ENCODE results near the gene TMBIM4.
"Not testable (repeated sequence)": the region's sequence is repeated elsewhere in the genome, so short reads cannot be mapped to it uniquely, and the experiment has no call there.

TMBIM4 gene

DNA sequence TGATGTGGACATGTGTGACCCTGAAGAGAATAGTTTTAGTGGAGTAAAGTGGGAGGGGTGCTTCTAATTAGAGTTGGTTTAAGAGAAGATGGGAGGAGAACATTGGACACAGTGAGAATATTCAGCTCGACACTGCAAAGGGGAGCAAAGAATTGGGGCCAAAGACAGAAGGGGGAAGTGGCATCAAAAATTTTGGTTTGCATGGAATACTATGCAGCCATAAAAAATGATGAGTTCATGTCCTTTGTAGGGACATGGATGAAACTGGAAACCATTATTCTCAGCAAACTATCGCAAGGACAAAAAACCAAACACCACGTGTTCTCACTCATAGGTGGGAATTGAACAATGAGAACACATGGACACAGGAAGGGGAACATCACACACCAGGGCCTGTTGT is 15.0 kb upstream of the TMBIM4 start:
- not testable (repeated sequence) for DNase-seq (ENCODE audit: low read depth)

DNA sequence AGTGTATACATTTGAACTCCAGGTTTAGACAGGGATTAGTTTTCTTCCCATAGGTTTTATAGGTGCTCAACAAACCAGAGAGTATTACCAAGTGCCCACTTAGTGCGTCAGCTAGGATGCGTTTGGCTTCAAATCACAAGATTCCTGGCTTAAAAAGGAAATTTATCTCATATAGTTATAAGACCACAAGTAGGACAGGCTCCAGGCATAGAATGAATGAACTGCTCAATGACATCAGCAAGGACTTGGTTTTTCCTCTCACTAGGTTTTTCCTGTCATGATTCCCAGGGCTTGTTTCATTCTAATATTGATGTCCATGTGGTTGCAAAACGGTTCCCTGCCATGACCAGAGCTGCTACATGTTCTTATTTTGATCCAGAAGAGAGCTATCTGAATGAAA is 13.2 kb upstream of the TMBIM4 start:
- DNase-seq (ENCODE audit: low read depth), result no peak

DNA sequence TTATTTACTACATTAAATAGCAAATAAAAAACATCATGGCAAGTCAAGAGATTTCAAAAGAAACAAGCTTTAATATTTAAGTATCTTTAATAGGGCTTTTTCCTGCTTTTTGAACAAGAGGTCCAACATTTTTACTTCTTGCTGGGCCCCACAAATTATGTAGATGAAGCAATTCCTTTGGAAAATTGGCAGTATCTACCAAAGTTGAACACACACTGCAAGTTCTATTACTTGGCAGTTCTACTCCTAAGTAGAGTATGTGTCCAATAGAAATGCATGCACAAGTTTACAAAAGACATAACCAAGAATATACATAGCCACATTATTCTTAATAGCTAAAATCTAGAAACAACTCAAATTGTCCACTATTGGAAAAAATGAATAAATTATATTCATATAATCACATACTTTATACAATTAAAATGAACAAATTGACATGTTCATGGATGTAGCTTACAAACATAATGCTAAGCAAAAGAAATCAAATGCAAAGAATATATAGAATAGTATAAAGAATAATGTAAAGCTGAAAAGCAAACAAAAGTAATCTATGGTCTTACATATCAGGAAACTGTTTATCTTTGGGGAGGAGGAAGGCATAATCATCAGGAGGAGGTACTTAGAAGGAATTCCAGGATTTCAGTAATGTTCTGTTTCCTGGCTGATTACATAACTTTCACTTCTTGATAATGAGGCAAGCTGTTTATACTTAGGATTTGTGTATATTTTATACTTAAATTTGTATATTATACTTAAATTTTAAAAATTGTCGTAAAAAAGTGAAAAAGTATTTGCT is 6.5 kb upstream of the TMBIM4 start:
- no peak for DNase-seq (ENCODE audit: low read depth)

- DNase-seq (ENCODE audit: low read depth), result not testable (repeated sequence)
These were observed 4.9 kb upstream of the TMBIM4 start for GRCh38 chr12:66174391-66175325.

DNA sequence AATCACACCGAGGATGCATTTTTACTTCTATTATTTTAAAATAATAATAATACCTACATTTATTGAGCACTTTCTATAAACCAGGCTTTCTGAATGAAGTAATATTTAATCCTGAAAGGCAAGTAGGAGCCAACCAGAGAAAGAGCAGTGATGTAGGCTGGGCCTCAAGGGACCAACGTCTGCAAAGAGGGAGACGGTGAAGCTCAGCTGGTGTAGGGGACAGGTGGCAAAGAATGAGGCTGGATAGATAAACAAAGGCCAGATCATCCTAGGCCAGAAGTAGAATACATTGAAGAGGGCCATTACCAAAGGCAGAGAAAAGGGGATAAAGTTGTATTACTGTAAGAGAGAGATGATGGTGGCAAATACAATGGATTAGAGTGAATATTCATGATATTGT is 810 bp upstream of the TMBIM4 start:
- no peak for DNase-seq (ENCODE audit: low read depth)

GRCh38 chr12:66168410-66168809 is 1.4 kb downstream of the TMBIM4 start:
- DNase-seq (ENCODE audit: low read depth), result no peak

DNA sequence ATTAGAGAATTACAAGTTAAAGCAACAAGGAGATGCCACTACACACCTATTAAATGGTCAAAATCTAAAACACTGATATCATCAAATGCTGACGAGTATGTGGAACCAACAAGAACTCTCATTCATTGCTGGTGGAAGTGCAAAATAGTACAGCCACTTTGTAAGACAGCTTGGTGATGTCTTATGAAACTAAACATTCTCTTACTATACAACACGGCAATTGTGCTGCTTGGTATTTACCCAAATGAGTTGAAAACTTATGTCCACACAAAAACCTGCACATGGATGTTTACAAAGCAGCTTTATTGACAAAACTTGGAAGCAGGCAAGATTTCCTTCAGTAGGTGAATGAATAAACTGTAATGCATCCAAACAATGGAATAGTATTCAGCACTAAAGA is 3.2 kb downstream of the TMBIM4 start:
- no peak for DNase-seq (ENCODE audit: low read depth)

- no peak for DNase-seq (ENCODE audit: low read depth)
These were observed 4.7 kb downstream of the TMBIM4 start for GRCh38 chr12:66165141-66165540.

GRCh38 chr12:66164349-66164821 is 5.4 kb downstream of the TMBIM4 start:
- no peak for DNase-seq (ENCODE audit: low read depth)

DNA sequence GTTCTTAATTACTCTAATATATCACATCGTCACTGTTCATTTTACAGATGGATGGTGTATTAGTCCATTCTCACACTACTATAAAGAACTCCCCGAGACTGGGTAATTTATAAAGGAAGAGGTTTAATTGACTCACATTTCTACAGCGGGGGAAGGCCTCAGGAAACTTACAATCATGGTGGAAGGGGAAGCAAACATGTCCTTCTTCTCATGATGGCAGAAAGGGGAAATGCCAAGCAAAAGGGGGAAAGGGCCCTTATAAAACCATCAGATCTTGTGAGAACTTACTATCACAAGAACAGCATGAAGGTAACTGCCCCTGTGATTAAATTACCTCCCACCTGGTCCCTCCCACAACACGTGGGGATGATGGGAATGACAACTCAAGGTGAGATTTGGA is 6.5 kb downstream of the TMBIM4 start:
- no peak for DNase-seq (ENCODE audit: low read depth)

GRCh38 chr12:66162701-66163100 is 7.1 kb downstream of the TMBIM4 start:
- no peak for DNase-seq (ENCODE audit: low read depth)

- no peak for DNase-seq (ENCODE audit: low read depth)
These were observed 9.1 kb downstream of the TMBIM4 start for GRCh38 chr12:66160704-66161103.

- no peak for DNase-seq (ENCODE audit: low read depth)
These were observed 10.7 kb downstream of the TMBIM4 start for GRCh38 chr12:66159123-66159522.

DNA sequence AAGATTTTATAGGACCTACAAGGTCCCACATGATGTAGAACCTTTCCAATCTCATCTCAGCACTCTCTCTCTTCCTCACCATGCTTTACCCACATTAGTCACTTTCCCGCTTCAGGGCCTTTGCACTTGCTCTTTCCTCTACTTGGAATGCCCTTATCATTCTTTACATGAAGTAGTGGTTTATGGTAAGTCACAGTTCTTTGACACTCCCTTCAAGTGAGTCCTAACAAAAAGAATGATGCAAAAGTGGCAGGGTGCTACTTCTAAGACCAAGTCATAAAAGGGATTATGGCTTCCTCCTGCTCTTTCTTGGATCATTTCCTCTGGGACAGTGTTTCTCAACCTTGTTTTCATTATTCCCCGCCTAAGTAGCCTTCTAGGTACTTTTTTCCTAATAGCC is 13.1 kb downstream of the TMBIM4 start:
- peak; percentile 4 for DNase-seq (ENCODE audit: low read depth)

DNA sequence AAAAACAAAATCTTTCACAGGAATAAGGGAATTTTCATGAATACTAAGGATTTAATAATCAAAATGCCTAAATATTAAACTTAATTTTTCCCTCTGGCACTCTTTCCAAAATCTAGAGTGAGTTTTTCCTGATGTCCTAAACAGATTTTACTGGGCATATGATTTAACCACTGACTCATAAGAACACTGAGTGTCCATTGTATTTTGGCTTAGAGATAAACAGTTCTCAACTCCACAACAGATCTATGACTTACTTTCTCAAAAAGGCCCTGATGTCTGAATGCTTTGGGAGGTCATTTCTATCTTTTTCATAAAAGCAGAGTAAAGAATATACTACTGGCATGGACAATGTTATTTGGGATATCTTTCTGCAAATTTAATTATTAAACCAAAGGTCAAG is 15.0 kb downstream of the TMBIM4 start:
- peak; percentile 33 for DNase-seq (ENCODE audit: low read depth)

GRCh38 chr12:66152732-66153131 is 17.1 kb downstream of the TMBIM4 start:
- DNase-seq (ENCODE audit: low read depth), result peak; percentile 52

- peak; percentile 27 for DNase-seq (ENCODE audit: low read depth)
These were observed 19.9 kb downstream of the TMBIM4 start for GRCh38 chr12:66149702-66150398.

DNA sequence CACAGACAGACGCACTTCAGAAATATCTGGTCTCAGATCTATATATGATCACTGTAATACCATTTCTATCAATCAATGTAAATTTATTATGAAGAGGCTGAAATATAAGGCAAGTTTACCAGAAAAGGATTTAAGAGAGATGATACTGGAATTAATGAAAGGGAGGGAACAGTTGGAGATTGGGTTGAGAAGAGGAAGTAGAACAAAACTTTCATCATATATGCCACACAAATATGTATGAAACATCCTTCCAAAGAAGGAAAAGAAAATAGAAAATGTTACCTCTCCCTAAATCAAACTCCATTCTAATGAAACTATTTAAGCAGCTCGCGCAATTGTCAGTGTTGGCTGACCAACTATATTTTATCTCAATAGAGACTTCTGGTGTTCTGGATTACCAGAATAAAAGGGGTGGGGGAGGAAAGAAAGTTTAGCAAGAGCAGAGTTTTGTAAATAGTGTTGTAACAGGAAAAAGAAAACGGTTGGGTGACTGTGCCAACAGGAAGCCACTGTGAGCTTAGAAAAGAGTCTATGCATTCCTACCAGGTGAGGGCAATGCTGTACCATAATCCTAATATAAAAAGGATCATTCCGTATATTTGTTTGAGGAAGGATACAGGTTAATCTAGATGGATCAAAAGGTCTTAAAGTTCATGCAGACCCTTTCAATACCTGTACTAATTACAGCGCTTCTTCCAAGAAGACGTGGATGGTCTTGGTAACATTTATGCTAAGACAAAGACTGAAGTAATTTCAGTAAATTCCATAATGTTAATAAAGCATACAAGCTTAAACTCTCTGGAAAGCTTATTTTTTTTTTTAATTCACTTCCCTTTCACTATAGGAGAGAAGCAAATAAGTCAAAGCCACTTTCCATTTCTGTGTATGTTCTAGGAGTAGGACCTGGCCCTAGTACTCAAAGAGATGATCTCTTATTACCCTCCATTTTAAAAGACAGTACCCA is 24.7 kb downstream of the TMBIM4 start:
- peak; percentile 90 for DNase-seq (ENCODE audit: low read depth)

GRCh38 chr12:66143868-66144267 is 25.9 kb downstream of the TMBIM4 start:
- DNase-seq (ENCODE audit: low read depth), result no peak

DNA sequence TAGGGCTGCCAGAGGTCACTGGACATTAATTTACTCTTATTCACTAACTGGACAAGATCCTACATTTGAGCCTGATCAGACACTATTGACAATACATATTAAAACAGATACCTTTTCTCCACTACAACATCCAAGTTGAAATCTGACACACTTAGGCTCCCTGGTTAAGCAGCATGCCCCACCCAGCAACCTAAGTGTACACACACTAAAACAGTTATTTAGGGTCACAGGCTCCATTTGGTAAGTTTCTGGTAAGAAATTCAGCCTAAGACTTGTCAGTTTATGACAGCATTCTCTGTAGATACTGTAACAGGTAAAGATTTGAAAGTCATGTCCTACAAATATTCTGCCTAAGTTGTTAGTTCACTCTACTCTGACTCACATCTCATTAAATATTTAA is 27.0 kb downstream of the TMBIM4 start:
- DNase-seq (ENCODE audit: low read depth), result no peak

- DNase-seq (ENCODE audit: low read depth), result no peak
These were observed 28.5 kb downstream of the TMBIM4 start for GRCh38 chr12:66141299-66141698.
